ENCODE results near the gene SLC35E1.

Gene SLC35E1

GRCh38 chr19:16572332-16573211, at the start of gene SLC35E1:
Gene SLC35E1 (minus strand): TSS chr19:16572415. CDS start chr19:16572364, 51 bp downstream.
- DNase-seq, result peak; percentile 96

DNA sequence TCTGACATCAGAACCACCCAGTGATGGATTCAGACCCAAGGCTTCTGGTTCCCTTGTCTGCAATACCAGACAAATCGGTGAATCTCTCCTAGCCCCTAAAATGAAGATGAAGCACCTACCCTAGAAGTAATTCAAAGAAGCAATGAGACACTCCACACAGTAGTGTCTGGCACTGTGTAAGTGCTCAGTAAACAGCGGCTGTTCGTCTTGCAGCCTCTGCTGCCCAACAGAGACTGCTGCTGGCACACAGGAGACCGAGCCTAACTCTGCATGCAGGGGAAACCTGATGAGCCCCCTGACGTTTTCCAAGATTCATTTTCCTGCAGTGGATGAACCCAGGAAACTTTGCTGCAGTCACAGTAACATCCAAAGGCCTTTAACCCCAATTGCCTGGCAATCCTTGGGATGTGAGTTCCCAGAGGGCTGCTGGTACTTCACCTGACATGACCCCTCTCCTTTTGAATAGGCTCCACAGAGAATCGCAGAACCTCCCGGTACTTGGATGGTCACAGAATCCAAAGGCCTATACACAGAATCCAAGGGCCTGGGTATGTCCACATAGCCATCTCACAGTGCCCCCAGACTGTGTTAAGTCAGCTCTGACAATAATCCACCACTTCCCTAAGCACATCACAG, 49.1 kb upstream of the SLC35E1 start:
- no peak for DNase-seq

DNA sequence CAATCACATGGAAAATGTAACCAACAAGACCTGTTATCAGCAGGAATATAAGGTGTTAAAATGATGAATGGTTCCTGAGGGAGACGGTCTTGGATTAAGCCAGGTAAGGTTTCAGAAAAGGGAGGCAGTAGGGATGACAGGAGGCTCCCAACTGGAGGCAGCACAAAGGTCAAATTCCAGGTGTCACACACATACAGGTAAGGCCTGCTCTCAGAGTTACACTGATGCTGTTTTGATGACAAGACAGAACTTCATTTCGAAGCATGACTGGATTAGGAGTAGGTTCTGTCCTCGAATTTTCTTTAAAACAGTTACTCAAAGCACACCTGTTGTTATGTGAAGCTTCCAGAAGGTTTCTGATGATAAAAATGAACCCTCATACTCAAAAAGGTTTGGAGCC, 48.4 kb upstream of the SLC35E1 start:
- no peak for DNase-seq

DNA sequence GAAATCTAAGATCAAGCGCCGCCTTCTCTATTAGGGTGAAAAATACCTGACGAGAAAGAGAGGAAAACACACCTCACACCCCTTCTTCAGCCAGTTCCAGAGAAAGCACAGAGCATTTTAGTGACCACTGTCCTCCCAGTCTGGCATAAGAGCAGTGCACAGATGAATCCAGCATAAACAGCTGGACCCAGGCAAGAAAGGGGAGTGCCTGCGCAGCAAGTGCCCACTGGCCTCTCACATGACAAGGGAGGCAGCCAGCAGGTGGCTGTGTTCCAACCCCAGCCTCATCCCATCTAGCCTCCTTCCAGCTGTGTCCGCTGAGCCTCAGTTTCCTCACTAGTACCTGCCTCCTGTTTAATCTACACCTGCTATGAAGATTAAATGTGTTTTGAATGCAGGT, 47.8 kb upstream of the SLC35E1 start:
- DNase-seq, result no peak

GRCh38 chr19:16619457-16619856, 47.2 kb upstream of the SLC35E1 start:
- no peak for DNase-seq

GRCh38 chr19:16618248-16618647, 46.0 kb upstream of the SLC35E1 start:
- no peak for DNase-seq

DNA sequence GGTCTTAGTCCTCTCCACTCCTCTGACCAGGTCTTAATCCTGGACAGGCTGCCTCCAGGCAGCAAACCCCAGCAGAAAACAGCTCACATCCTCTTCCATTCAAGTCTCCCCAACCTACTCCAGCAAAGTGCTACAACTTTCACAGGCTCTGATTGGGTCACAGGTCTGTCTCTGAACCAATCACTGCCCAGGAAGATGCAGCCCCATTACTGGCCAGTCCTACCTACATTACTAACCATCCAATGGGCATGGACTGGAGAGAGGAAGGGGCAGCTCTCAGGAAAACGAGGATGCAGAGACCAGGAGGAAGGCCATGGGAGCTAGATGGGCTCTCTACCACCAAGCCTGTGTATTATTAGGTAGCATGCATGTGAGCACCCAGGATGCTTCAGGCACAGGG, 43.6 kb upstream of the SLC35E1 start:
- no peak for DNase-seq

GRCh38 chr19:16614941-16615340, 42.7 kb upstream of the SLC35E1 start:
- DNase-seq, result no peak

DNA sequence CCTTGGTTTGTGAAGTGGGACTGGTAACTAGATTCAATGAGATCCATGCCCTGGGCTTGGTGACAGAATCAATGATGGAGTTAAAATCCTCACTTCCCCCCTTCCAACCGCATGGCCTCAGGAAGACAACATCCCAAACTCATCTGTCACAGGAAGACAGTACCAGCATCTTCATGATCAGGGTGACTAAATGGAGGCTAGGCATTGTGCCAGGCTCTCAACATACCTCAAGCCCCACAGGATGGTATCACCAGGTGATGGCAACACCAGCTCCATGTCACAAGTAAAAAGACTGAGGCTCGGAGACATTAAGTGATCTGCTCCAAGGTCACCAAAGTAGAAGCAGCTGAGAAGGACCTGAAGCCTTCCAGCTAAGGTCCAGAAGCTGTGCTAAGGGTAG, 41.6 kb upstream of the SLC35E1 start:
- no peak for DNase-seq

GRCh38 chr19:16612636-16613035, 40.4 kb upstream of the SLC35E1 start:
- no peak for DNase-seq

DNA sequence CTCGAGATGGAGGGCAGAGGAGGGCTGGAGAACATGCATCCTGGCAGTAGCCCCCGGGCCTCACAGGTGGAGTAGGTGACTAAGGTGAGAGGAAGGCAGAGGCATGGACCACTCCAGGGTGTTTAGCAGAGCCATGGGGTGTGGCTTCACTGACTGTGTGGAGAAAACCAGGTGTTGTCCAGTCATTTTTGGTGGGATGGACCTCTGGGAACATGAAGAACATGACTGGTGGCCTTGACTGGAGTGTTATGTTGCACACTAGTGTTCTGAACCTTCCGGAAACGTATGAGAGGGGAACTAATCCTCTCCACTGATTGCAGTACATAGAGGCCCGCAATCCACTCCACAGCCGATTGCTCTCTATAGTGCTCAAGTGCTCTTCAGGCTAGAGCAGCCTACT, 38.9 kb upstream of the SLC35E1 start:
- DNase-seq, result no peak

- DNase-seq, result no peak
Observed at GRCh38 chr19:16609511-16610200, 37.4 kb upstream of the SLC35E1 start.

DNA sequence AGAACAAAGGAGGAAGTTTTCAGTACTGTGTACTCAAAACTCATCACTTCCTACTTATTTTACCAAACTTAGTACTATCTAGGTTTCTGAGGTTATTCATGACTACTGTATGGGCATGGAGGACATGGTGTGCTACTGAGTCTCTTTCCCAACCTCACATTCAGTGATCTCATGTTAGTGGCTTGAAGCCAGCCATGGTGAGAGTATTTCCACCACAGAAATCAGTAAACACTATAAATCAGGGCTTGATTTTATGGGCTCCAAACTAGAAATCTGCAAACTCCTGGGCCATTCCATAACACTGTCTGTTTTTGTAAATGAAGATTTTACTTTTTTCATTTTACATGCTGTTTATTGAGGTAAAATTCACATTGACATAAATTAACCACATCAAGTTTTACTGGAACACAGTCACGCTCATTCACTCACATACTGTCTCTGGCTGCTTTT, 36.1 kb upstream of the SLC35E1 start:
- DNase-seq, result peak; percentile 71

- DNase-seq, result no peak
Observed at GRCh38 chr19:16607819-16608218, 35.6 kb upstream of the SLC35E1 start.

GRCh38 chr19:16605553-16605994, 33.4 kb upstream of the SLC35E1 start:
- DNase-seq, result no peak

- DNase-seq, result no peak
Observed at GRCh38 chr19:16605115-16605514, 32.9 kb upstream of the SLC35E1 start.

- DNase-seq, result no peak
Observed at GRCh38 chr19:16604615-16605014, 32.4 kb upstream of the SLC35E1 start.

DNA sequence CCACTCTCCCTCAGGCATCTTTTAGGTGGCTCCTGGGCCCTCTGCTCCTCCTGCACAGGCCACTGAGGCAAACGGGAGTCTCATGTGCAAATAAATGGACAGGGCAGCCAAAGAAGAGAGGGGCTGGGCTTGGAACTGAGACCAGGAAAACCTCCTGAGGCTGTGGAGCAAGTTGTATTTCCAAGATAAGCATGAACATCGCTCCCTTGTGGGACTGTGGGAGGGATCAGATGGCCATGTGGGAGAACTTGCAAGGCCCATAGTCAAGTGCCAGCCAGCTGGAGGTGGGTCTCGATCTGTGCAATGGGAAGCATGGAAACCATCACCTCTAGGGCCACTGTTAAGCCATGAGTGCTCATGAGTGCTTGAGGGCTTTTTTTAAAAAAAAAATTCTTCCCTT, 30.9 kb upstream of the SLC35E1 start:
- DNase-seq, result no peak

DNA sequence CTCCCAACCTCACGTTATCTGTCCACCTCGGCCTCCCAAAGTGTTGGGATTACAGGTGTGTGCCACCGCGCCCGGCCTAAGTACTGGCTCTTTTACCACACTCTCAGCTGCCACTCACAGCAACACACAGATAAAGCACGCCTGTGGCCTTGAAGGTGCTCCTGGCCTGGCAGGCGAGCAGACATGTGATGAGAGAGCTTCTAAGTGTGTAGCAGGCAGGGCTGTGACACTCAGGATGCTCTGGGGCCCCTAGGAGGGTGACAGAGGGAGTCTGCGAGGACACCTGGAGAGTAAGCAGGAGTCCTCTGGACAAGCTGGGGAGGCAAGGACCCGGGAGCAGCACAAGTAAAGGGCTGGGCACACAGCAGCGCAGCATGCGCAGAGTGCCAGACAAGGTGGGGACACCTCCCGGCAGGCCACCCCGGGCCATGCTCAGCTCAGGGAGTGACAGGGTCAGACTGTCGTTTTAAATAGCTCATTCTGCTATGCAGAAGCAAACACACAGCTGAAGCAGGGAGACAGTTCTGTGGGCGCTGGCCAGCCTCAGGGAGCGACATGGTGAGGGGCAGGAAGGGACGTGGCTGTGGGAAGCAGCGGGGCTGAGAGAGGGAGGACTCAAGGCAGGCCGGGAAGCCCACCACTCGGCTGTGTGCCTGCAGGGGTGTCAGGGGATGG, 29.3 kb upstream of the SLC35E1 start:
- DNase-seq, result no peak

DNA sequence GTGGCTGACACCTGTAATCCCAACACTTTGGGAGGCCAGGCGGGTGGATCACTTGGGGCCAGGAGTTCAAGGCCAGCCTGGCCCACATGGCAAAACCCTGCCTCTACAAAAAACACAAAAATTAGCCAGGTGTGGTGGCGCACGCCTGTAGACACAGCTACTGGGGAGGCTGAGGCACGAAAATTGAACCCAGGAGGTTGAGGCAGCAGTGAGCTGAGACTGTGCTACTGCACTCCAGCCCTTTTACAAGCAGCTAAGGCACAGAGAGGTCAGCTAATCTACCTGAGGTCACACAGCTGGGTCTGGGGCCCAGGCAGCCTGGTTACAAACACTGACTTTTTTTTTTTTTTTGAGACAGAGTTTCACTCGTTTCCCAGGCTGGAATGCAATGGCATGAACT, 28.6 kb upstream of the SLC35E1 start:
- no peak for DNase-seq

DNA sequence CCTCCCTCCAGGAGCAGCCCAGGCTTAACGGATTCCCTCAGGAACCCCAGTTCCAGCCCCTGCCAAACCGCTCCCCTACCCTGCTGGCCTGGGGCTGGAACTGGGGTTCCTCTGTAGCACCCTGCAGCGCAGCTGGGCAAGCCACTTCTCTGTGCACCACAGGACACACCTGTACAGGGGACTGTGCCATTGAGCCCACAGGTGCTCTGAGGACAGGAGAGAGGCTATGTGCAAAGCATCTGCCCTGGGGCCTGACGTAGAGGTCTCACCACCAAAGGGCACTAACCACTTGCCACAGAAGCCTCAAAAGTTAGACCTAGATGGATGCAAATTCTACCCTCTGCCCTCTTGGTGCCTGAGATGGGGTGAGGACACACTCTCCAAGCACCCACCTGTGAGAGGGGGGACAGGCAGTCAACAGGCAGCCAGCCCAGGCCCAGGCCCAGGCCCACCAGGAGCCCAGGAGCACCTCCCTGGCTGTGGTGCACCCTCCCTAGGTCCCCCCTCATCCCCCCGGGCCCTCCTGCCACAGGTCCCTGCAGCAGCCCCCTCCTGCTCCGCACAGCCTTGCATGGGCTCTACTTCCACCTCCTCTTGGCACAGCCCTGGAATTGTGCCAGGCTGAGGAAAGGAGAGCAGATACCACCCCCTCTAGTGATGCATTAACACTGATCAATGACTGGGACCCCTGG, 27.6 kb upstream of the SLC35E1 start:
- no peak for DNase-seq

- no peak for DNase-seq
Observed at GRCh38 chr19:16598848-16599247, 26.6 kb upstream of the SLC35E1 start.

Data from fibroblast of skin of right biceps (primary cell).